OCI-LY7 (cell line): Measurements from ENCODE around the gene WNK2. TPM values are rescaled to one million over a fixed set of nuclear protein-coding genes. Genes with fewer than 3 reads are reported as not detected.

ENCODE experiments used
- BruUV-seq: library from RNA; stranded (reverse); fragments of 400-500 nt; replicated peaks from 2 replicates; lab custom pipeline; 2021; lab: Mats Ljungman, UMichigan
- CTCF ChIA-PET: fragments of 300-600 bp; sonication (Branson Sonifier 250); formaldehyde crosslinking; loops from one replicate; lab custom pipeline; 2022; ENCODE audit warnings: antibody characterized with exemption; ENCODE audit not compliant: unreplicated experiment; lab: Charles Lee
- POLR2A ChIA-PET: fragments of 300-600 bp; sonication (Branson Sonifier 250); formaldehyde crosslinking; loops from one replicate; lab custom pipeline; 2022; ENCODE audit warnings: antibody characterized with exemption; lab: Charles Lee
- DNase-seq: peaks from one replicate; pipeline ENCODE4 v3.0.0-alpha.2; 2015; ENCODE audit warnings: low spot score
- H2AFZ ChIP-seq: fragments of 200-600 bp; sonication (generic), shearing (Covaris generic); 2 replicates; pipeline ENCODE4 v1.6.1; 2014; ENCODE audit warnings: mild to moderate bottlenecking, antibody characterized with exemption, low read length, moderate library complexity
- H3K27ac ChIP-seq: fragments of 200-600 bp; sonication (generic); 2 replicates; pipeline ENCODE4 v1.5.1; 2014; ENCODE audit warnings: mixed run types, low read depth, mild to moderate bottlenecking, moderate library complexity, low read length, inconsistent platforms; ENCODE audit not compliant: poor library complexity, severe bottlenecking
- H3K36me3 ChIP-seq: fragments of 200-600 bp; sonication (generic); 2 replicates; pipeline ENCODE4 v1.6.1; 2014; ENCODE audit warnings: mild to moderate bottlenecking, antibody characterized with exemption, low read length, moderate library complexity, mixed read lengths; ENCODE audit not compliant: insufficient read depth
- H3K4me1 ChIP-seq: fragments of 200-600 bp; sonication (generic); 2 replicates; pipeline ENCODE4 v1.5.1; 2014; ENCODE audit warnings: mild to moderate bottlenecking, low read length; ENCODE audit not compliant: insufficient read depth, poor library complexity, severe bottlenecking
- H3K4me2 ChIP-seq: fragments of 200-600 bp; sonication (generic); 2 replicates; pipeline ENCODE4 v1.6.1; 2014; ENCODE audit warnings: mild to moderate bottlenecking, low read length
- H3K4me3 ChIP-seq: fragments of 200-600 bp; sonication (generic); 2 replicates; pipeline ENCODE4 v1.5.1; 2014; ENCODE audit warnings: mild to moderate bottlenecking, low read depth, low read length; ENCODE audit not compliant: poor library complexity, severe bottlenecking
- H3K79me2 ChIP-seq: fragments of 200-600 bp; sonication (generic); 2 replicates; pipeline ENCODE4 v1.6.1; 2016; ENCODE audit warnings: low read depth, mild to moderate bottlenecking, low read length, moderate library complexity, mixed read lengths; ENCODE audit not compliant: insufficient read depth
- H3K9me2 ChIP-seq: fragments of 200-600 bp; sonication (generic); 2 replicates; pipeline ENCODE4 v1.6.1; 2016; ENCODE audit warnings: mild to moderate bottlenecking, low read length, mixed read lengths; ENCODE audit not compliant: insufficient read depth
- H3K9me3 ChIP-seq: fragments of 200-600 bp; sonication (generic); 2 replicates; pipeline ENCODE4 v1.6.1; 2014; ENCODE audit warnings: mild to moderate bottlenecking, mixed run types, low read length, mixed read lengths
- H4K20me1 ChIP-seq: fragments of 200-600 bp; sonication (generic); 2 replicates; pipeline ENCODE4 v1.6.1; 2014; ENCODE audit warnings: mild to moderate bottlenecking, antibody characterized with exemption, low read length, moderate library complexity, mixed read lengths; ENCODE audit not compliant: insufficient read depth
- EZH2phosphoT487 ChIP-seq: fragments of 200-600 bp; sonication (generic); IDR thresholded peaks from 2 replicates; pipeline ENCODE4 v1.6.1; 2018; ENCODE audit warnings: low read depth, borderline replicate concordance, mild to moderate bottlenecking, mixed run types, antibody characterized with exemption, low read length, moderate library complexity, mixed read lengths
- intact Hi-C: fragments of 100-400 bp; cut with micrococcal nuclease; formaldehyde crosslinking; loops from one replicate; pipeline ENCODE4 v1.10.0; 2022; ENCODE audit not compliant: unreplicated experiment
- total RNA-seq, 2 experiments: library from RNA; depleted of rRNA in 1 of 2; stranded (reverse); fragments of >200 nt in 1 of 2; shearing (Covaris generic) in 1 of 2; gene quantifications; 2 replicates each; pipeline ENCODE4 v1.2.3, GENCODE V29; 2014 to 2022
- TF ChIP-seq, protein P1 (sequence below): fragments of 200-600 bp; sonication (generic); conservative IDR thresholded peaks from 2 replicates; pipeline ENCODE4 v1.5.1; 2014; ENCODE audit warnings: mild to moderate bottlenecking, antibody characterized with exemption, low read length, moderate library complexity, mixed read lengths

Gene WNK2
- total RNA-seq, 2 experiments from 2014 or later = 142 to 194 TPM

DNA sequence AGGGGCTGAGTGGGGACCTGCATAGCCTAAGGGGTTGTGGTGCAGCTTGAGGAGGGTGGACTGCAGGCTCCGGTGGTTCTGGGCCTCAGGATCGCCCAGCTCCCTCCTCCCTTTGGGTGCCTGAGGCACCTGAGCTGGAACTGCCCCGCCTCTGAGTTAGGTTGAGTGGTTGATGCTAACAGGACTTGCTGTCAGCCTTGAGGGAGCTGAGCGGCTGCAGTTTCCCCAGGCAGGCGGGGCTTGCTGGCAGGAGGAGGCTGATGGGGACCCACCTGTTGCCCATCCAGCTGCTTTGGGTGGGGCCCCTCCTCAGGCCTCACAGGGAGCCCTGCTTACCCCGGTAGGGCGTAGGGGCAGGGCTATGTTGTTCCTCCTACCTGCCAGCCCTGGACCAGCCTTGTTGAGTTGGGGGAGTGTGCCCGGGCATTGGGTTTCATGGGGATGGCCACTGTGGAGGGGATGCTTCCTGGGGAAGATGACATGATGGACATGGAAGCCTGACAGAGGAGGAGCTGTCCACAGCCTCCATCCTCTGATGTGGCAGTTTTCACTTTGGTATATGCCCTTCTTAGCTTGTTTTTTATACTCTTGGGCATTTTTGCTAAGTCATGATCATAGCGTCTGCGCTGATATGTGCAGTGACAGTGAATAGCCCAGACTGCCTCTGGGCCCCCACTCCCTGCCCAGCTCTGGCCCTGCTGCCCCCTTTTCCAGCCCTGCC is 14.3 kb downstream of the WNK2 start:
- Histone ChIP-seq H3K4me1 (peaks cover 20% of the 10 kb centered on the region), H3K36me3 (no peaks in the 10 kb centered on the region), H4K20me1 (no peaks in the 10 kb centered on the region), H3K4me2 (no peak overlapping the region; the same call in 1 of the 2 replicates), H3K27ac (no peak overlapping the region), H3K79me2 (no peaks in the 10 kb centered on the region), H3K9me3 (no peaks in the 10 kb centered on the region), H3K9me2 (no peaks in the 10 kb centered on the region), H2AFZ (no peak overlapping the region), H3K4me3 (no peak overlapping the region)
- ChIA-PET POLR2A (no interaction called here), CTCF (no interaction called here)
- DNase-seq = peak; percentile 15
- BruUV-seq = no TSS peak
- intact Hi-C loops = no loop called here
- TF ChIP-seq, protein P1, sequence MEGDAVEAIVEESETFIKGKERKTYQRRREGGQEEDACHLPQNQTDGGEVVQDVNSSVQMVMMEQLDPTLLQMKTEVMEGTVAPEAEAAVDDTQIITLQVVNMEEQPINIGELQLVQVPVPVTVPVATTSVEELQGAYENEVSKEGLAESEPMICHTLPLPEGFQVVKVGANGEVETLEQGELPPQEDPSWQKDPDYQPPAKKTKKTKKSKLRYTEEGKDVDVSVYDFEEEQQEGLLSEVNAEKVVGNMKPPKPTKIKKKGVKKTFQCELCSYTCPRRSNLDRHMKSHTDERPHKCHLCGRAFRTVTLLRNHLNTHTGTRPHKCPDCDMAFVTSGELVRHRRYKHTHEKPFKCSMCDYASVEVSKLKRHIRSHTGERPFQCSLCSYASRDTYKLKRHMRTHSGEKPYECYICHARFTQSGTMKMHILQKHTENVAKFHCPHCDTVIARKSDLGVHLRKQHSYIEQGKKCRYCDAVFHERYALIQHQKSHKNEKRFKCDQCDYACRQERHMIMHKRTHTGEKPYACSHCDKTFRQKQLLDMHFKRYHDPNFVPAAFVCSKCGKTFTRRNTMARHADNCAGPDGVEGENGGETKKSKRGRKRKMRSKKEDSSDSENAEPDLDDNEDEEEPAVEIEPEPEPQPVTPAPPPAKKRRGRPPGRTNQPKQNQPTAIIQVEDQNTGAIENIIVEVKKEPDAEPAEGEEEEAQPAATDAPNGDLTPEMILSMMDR = no peak
- no peak for TF ChIP-seq EZH2phosphoT487

DNA sequence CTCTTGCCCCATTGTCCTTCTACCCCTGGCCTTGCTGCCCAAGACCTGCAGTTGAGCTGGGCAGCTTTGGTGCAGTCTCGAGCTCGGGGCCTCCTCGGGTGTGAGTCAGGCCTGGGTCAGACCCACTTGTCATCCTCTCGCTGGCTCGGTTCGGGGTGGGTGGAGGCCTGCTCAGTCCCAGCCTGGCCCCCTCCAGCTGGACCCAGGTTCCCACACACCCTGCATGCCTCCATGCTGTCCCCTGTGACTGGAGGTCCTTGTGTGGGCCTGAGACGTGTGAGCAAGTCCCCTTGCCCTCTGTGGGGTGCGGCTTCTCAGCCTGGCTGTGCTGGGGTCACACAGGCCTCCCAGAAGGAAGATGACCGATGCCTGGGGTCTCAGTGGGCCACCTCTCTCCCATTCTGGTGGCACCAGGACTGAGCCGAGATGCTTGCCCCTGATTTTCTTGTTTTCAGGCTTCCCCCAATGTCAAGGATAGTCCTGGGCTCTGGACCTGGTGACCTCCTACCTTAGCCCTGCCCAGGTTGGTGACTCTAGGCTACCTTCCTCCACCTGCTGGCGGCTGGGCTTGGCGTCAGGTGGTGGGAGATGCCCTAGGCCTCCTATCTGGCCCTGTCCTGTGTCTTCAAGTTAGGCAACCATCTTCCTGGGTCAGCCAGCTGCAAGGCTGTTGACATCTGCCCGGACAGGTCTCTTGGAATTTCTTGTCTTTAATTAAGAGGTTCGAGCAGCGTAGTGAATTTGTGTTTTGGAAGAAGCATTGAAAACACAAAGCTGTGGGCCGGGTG is 15.1 kb downstream of the WNK2 start:
- H3K4me1 ChIP-seq = peaks cover 15% of the 10 kb centered on the region
- no peak overlapping the region for H3K27ac ChIP-seq
- ChIA-PET POLR2A (interaction anchor here (0.6 kb wide), 1 partner anchor 207 kb away, joined by 3 read pairs; no protein-coding TSS in a partner anchor), CTCF (no interaction called here)
- no TSS peak for BruUV-seq
- H3K9me3 ChIP-seq = no peaks in the 10 kb centered on the region
- no peak overlapping the region for H3K4me3 ChIP-seq
- no peaks in the 10 kb centered on the region for H3K9me2 ChIP-seq
- intact Hi-C loops = no loop called here
- no peaks in the 10 kb centered on the region for H3K79me2 ChIP-seq
- H2AFZ ChIP-seq = no peak overlapping the region
- TF ChIP-seq EZH2phosphoT487 = no peak
- TF ChIP-seq, protein P1 = no peak
- no peak overlapping the region for H3K4me2 ChIP-seq
- H4K20me1 ChIP-seq = no peaks in the 10 kb centered on the region
- no peak for DNase-seq
- H3K36me3 ChIP-seq = no peaks in the 10 kb centered on the region

DNA sequence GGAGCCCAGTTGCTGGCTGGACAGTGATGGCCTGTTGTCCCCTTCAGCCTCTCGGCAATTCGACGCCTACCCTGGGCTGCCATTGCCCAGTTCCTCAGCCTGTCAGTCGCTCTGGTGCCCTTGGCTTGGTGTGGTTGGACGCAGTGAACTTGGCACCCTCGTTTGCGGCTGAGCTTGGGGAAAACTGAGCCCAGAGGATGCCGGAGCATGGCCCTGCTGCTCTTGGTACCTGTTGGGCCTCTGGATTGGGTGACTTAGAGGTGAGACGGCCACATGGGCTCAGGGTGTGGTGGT is 16.5 kb downstream of the WNK2 start:
- Histone ChIP-seq H3K27ac (no peak overlapping the region), H3K4me3 (no peak overlapping the region), H3K9me3 (no peaks in the 10 kb centered on the region), H3K79me2 (no peaks in the 10 kb centered on the region), H3K9me2 (no peaks in the 10 kb centered on the region), H3K4me2 (no peak overlapping the region), H3K4me1 (peaks cover 19% of the 10 kb centered on the region), H3K36me3 (no peaks in the 10 kb centered on the region), H2AFZ (no peak overlapping the region), H4K20me1 (no peaks in the 10 kb centered on the region)
- TF ChIP-seq, protein P1 = no peak
- no peak for TF ChIP-seq EZH2phosphoT487
- no peak for DNase-seq
- BruUV-seq = no TSS peak
- CTCF ChIA-PET = no interaction called here
- POLR2A ChIA-PET = no interaction called here
- intact Hi-C loops = no loop called here
